GM12878 (cell line): Measurements from ENCODE around the gene KCNK7. TPM values are rescaled to one million over a fixed set of nuclear protein-coding genes. Genes with fewer than 3 reads are reported as not detected.

ENCODE experiments used
- BACH1 ChIP-seq: fragments of 450-650 bp; IDR thresholded peaks from 2 replicates; pipeline ENCODE4 v1.6.1; 2017; ENCODE audit warnings: mild to moderate bottlenecking, borderline replicate concordance
- CUX1 ChIP-seq: IDR thresholded peaks from 2 replicates; pipeline ENCODE4 v1.6.1; 2012; ENCODE audit warnings: improper control_type of control experiment, low read depth, low read length; ENCODE audit not compliant: insufficient replicate concordance
- DPF2 ChIP-seq: fragments of 450-650 bp; IDR thresholded peaks from 2 replicates; pipeline ENCODE4 v1.6.1; 2017; ENCODE audit warnings: mild to moderate bottlenecking
- MLLT1 ChIP-seq: fragments of 450-650 bp; IDR thresholded peaks from 2 replicates; pipeline ENCODE4 v1.6.1; 2016; ENCODE audit warnings: mild to moderate bottlenecking
- MXI1 ChIP-seq: fragments of 150-350 bp; IDR thresholded peaks from 2 replicates; pipeline ENCODE4 v1.6.1; 2011; ENCODE audit warnings: low read depth, mild to moderate bottlenecking, inconsistent platforms, low read length, improper control_type of control experiment
- NKRF ChIP-seq: fragments of 450-650 bp; conservative IDR thresholded peaks from 2 replicates; pipeline ENCODE4 v1.6.1; 2017; ENCODE audit warnings: mild to moderate bottlenecking, moderate library complexity
- NR2F1 ChIP-seq: fragments of 450-650 bp; conservative IDR thresholded peaks from 2 replicates; pipeline ENCODE4 v1.6.1; 2017; ENCODE audit warnings: mild to moderate bottlenecking
- RAD21 ChIP-seq: IDR thresholded peaks from 2 replicates; pipeline ENCODE4 v1.6.1; 2011; ENCODE audit warnings: mild to moderate bottlenecking, low read depth, low read length, moderate library complexity; ENCODE audit not compliant: insufficient read depth
- TBL1XR1 ChIP-seq: IDR thresholded peaks from 2 replicates; pipeline ENCODE4 v1.6.1; 2012; ENCODE audit warnings: low read depth, low read length, improper control_type of control experiment
- polyA plus RNA-seq, 11 experiments: library from polyadenylated mRNA; depleted of rRNA in 4 of 11; unstranded in 6 of 11; stranded (reverse) in 5 of 11; fragments of >200 nt; fragmentation: Nextera tagmentation in 4 of 11; fragmentation: Illumina TruSeq in 1 of 11; extraction: Ambion mirVana in 4 of 11; extraction: Trizol in 1 of 11; gene quantifications; 1 replicate in 1 of 11; 2 replicates in 10 of 11; pipeline versions ENCODE4 v1.2.1 to v1.2.3, GENCODE V29; 2011 to 2016; ENCODE audit warnings: inconsistent platforms in 2 of 11, missing spikeins in 2 of 11, low read depth in 1 of 11
- total RNA-seq, 4 experiments: library from RNA; depleted of rRNA in 3 of 4; stranded (reverse); fragments of >200 nt in 3 of 4; fragmentation: Illumina TruSeq in 1 of 4; extraction: Trizol in 1 of 4; gene quantifications; 2 replicates each; pipeline versions ENCODE4 v1.2.1 to v1.2.3, GENCODE V29; 2013 to 2021
- TF ChIP-seq, protein P1 (sequence below): fragments of 450-650 bp; IDR thresholded peaks from 2 replicates; pipeline ENCODE4 v1.6.1; 2017; ENCODE audit warnings: antibody characterized with exemption, mild to moderate bottlenecking, moderate library complexity
- TF ChIP-seq, protein P2 (sequence below): IDR thresholded peaks from 2 replicates; pipeline ENCODE4 v1.6.1; 2011; ENCODE audit warnings: borderline replicate concordance, low read depth, mild to moderate bottlenecking, moderate library complexity, mixed read lengths, low read length; ENCODE audit not compliant: insufficient read depth; ENCODE audit errors: extremely low read length
- TF ChIP-seq, protein P3 (sequence below): IDR thresholded peaks from 2 replicates; pipeline ENCODE4 v1.6.1; 2011; ENCODE audit warnings: borderline replicate concordance, low read depth, mild to moderate bottlenecking, moderate library complexity, low read length; ENCODE audit not compliant: insufficient read depth, poor library complexity, severe bottlenecking

KCNK7 gene
- total and polyA plus RNA-seq, 10 of the 15 experiments (the other 5 are each of a cell fraction or from before 2014, with no cell fraction given), result 0.11 to 0.54 (median 0.23) TPM; not detected in 7

- TF ChIP-seq, protein P1, sequence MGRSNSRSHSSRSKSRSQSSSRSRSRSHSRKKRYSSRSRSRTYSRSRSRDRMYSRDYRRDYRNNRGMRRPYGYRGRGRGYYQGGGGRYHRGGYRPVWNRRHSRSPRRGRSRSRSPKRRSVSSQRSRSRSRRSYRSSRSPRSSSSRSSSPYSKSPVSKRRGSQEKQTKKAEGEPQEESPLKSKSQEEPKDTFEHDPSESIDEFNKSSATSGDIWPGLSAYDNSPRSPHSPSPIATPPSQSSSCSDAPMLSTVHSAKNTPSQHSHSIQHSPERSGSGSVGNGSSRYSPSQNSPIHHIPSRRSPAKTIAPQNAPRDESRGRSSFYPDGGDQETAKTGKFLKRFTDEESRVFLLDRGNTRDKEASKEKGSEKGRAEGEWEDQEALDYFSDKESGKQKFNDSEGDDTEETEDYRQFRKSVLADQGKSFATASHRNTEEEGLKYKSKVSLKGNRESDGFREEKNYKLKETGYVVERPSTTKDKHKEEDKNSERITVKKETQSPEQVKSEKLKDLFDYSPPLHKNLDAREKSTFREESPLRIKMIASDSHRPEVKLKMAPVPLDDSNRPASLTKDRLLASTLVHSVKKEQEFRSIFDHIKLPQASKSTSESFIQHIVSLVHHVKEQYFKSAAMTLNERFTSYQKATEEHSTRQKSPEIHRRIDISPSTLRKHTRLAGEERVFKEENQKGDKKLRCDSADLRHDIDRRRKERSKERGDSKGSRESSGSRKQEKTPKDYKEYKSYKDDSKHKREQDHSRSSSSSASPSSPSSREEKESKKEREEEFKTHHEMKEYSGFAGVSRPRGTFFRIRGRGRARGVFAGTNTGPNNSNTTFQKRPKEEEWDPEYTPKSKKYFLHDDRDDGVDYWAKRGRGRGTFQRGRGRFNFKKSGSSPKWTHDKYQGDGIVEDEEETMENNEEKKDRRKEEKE, result 0 out of 2 replicates have a peak, but pooled peaks have one; percentile 49
- TF ChIP-seq, protein P2, sequence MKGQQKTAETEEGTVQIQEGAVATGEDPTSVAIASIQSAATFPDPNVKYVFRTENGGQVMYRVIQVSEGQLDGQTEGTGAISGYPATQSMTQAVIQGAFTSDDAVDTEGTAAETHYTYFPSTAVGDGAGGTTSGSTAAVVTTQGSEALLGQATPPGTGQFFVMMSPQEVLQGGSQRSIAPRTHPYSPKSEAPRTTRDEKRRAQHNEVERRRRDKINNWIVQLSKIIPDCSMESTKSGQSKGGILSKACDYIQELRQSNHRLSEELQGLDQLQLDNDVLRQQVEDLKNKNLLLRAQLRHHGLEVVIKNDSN, result no peak
- TF ChIP-seq NKRF (peak; percentile 57), BACH1 (peak; percentile 37; the same call in 1 of the 2 replicates), TBL1XR1 (0 out of 2 replicates have a peak, but pooled peaks have one; percentile 43), MXI1 (0 out of 2 replicates have a peak, but pooled peaks have one; percentile 1), CUX1 (no peak), DPF2 (peak; percentile 9), NR2F1 (peak; percentile 88), RAD21 (no peak), MLLT1 (no peak)
- TF ChIP-seq, protein P3, sequence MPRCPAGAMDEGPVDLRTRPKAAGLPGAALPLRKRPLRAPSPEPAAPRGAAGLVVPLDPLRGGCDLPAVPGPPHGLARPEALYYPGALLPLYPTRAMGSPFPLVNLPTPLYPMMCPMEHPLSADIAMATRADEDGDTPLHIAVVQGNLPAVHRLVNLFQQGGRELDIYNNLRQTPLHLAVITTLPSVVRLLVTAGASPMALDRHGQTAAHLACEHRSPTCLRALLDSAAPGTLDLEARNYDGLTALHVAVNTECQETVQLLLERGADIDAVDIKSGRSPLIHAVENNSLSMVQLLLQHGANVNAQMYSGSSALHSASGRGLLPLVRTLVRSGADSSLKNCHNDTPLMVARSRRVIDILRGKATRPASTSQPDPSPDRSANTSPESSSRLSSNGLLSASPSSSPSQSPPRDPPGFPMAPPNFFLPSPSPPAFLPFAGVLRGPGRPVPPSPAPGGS, result no peak
Measured at GRCh38 chr11:65576232-65576866, 19.3 kb downstream of the KCNK7 start (continued).
